AG04449 (cell line): ENCODE data around the gene PFDN6.
A peak's percentile ranks its signal among the peaks of the same experiment; 100 is the strongest.

Experiments used
- CTCF ChIA-PET: fragments of 350-600 bp; formaldehyde crosslinking; extraction: SDS; loops from one replicate; lab custom pipeline; 2021; ENCODE audit warnings: antibody characterized with exemption; lab: Yijun Ruan, JAX
- POLR2A ChIA-PET: fragments of 400-600, 350-600 bp; formaldehyde crosslinking; extraction: SDS; loops from one replicate; lab custom pipeline; 2020; ENCODE audit warnings: antibody characterized with exemption, inconsistent platforms; lab: Yijun Ruan, JAX
- DNase-seq: peaks from one replicate; pipeline ENCODE4 v3.0.0-alpha.2; 2010; ENCODE audit warnings: low read depth, low spot score
- H3K4me3 ChIP-seq: 2 replicates; pipeline ENCODE4 v1.5.1; 2011; ENCODE audit warnings: low read depth, mild to moderate bottlenecking, control low read depth, low read length
- TF ChIP-seq, protein P1 (sequence below): IDR thresholded peaks from one replicate; pipeline ENCODE4 v1.5.1; 2011; ENCODE audit warnings: mild to moderate bottlenecking, moderate library complexity, low read length, control low read depth, inconsistent platforms; ENCODE audit not compliant: insufficient read depth; ENCODE audit errors: missing control alignments

Gene PFDN6

DNA sequence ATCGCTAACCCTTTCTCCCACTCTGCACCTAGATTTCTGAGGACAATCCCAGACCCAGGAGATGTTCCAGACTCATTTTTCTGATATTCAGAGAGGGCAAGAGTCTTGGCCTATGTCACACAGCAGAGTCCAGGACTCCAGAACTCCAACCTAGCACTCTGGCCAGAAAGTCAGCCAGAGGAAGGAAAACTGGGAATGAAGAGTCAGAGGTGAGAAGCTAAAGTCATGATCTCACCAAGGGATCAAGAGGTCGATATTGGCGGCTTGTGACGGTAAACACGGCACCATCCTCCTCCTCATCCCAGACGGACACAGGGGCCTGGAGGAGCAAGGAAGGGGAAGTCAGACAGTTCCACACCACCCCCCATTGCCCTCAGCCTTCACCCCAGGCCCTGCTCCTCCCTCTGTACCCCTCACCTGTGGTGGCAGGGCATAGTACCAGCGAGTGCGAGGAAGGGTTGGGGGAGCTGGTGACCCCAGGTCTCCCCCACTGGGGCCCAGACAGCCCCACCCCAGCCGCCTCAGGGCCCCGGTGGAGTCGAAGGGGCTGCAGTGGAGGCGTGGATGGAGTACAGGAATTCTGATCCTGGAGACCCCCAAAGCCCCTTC, 7.5 kb downstream of the PFDN6 start:
- no peak for DNase-seq
- CTCF ChIA-PET: interaction anchor here (1.0 to 1.4 kb wide), 4 partner anchors 9 to 135 kb away, joined by 3 to 5 read pairs (median 4); no protein-coding TSS in a partner anchor
- H3K4me3 ChIP-seq: peak overlapping the region; percentile 85
- POLR2A ChIA-PET: interaction anchor here (1.0 to 1.6 kb wide), 3 partner anchors 8 to 24 kb away, joined by 3 to 7 read pairs (median 4); partner anchors contain the start of genes PFDN6 and WDR46
- TF ChIP-seq, protein P1, sequence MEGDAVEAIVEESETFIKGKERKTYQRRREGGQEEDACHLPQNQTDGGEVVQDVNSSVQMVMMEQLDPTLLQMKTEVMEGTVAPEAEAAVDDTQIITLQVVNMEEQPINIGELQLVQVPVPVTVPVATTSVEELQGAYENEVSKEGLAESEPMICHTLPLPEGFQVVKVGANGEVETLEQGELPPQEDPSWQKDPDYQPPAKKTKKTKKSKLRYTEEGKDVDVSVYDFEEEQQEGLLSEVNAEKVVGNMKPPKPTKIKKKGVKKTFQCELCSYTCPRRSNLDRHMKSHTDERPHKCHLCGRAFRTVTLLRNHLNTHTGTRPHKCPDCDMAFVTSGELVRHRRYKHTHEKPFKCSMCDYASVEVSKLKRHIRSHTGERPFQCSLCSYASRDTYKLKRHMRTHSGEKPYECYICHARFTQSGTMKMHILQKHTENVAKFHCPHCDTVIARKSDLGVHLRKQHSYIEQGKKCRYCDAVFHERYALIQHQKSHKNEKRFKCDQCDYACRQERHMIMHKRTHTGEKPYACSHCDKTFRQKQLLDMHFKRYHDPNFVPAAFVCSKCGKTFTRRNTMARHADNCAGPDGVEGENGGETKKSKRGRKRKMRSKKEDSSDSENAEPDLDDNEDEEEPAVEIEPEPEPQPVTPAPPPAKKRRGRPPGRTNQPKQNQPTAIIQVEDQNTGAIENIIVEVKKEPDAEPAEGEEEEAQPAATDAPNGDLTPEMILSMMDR: no peak

DNA sequence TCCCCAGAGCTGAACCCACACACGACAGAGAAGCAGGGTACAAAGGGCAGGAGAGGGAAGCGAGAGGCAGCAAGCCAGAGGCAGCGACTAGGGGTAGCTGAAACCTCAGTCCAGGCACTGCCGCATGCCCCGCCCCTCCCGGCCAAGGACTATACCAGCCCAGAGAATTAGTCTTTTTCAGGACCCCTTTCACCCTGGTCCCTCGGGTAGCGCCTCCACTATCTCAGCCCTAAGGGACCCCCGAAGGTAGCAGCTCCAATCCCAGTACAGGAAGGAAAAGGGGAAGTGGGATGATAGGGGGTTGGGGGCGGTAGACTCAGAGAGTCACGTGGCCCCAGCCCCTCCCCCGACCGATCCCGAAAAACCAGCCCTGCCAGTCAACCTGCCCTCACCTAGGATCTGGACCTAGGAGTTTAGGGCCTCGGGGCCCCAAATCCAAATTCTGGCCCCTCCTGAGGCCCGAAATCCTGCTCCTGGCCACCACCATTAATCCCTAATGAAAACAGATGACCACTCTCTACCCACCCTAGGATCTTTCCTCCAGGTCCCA, 8.1 kb downstream of the PFDN6 start:
- peak overlapping the region; percentile 85 for H3K4me3 ChIP-seq
- no peak for DNase-seq
- ChIA-PET CTCF (interaction anchor here (0.9 to 1.4 kb wide), 5 partner anchors 10 to 136 kb away, joined by 3 to 5 read pairs (median 4); no protein-coding TSS in a partner anchor), POLR2A (interaction anchor here (1.0 to 2.7 kb wide), 6 partner anchors 8 to 26 kb away, joined by 3 to 16 read pairs (median 6); partner anchors contain the start of genes B3GALT4, PFDN6, RPS18 and VPS52)
- TF ChIP-seq, protein P1: no peak

DNA sequence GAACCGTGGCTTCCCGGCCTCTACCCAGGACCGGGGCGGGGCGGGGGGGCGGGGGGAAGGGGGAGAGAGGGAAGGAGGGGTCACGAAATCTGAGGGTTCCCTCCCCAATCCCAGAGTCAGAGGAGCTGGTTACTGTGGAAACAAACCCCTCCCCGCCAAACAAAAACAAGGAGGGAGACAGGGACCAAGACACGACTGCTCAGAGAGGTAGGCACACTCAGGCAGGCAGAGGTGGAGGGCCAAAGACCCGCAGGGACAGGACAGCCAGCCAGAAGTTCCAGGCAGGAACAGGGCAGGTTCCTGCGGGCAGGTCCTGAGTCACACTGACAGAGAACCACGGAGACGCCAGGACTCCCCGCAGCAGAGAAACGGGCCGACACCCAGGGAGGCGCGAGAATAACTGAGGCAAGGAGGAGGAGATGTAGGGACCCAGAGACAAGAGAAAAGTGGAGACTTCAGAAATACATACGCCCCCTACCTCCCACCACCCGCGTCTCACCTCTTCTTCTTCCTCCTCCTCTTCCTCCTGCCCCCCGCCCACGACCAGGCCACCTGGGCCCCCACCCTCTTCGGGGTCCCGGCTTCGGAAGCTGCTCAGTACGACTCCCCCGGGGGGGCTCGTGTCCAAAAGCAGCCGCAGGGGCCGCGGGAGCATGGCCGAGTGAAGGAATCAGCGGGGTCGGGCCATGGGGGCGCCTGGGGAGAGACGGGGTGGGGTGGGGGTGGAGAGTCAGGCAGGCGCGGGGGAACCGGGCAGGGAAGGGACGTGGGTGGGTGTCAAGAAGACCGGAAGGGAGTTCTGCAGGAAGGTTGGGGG, 8.8 kb downstream of the PFDN6 start:
- ChIA-PET CTCF (interaction anchor here (0.9 to 3.8 kb wide), 10 partner anchors 9 to 110 kb away, joined by 3 to 52 read pairs (median 5); partner anchors contain the start of genes PFDN6, TAPBP and WDR46), POLR2A (interaction anchor here (1.0 to 2.7 kb wide), 10 partner anchors 9 to 26 kb away, joined by 3 to 16 read pairs (median 6); partner anchors contain the start of genes B3GALT4, PFDN6, RPS18 and VPS52)
- H3K4me3 ChIP-seq: peak overlapping the region; percentile 85
- TF ChIP-seq, protein P1: no peak
- no peak for DNase-seq

DNA sequence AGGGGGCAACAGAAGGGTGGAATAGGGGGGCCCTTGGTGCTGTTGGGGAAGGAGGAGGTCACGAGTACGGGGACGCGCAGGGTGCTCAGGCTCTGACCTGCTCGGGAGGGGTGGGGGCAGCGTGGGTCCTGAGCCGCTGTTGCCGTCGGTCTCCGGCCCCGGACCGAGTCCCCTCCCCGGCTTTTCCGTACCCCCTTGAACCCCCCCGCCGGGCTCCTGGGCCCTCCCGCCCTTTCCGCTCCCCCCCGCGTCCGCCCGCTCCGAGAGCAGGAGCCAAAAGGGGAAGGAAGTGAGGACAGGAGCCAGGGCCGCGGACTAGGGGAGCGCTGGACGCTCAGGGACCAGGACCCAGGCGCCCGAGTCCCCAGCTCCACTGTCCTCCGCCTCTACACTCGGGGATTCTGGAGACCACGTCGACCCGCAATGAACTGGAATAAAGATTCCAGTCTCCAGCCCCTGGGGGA, 9.4 kb downstream of the PFDN6 start, which contains the start of gene RGL2:
Gene RGL2, minus strand, starts transcription at position 170 of the 464 bp plus-strand sequence. CDS start 332 bp downstream, outside the sequence.
- H3K4me3 ChIP-seq: peak within 1 kb of the TSS; percentile 85
- CTCF ChIA-PET: interaction anchor here (0.9 to 3.8 kb wide), 12 partner anchors 9 to 128 kb away, joined by 3 to 52 read pairs (median 6); partner anchors contain the start of genes PFDN6, TAPBP and WDR46

DNA sequence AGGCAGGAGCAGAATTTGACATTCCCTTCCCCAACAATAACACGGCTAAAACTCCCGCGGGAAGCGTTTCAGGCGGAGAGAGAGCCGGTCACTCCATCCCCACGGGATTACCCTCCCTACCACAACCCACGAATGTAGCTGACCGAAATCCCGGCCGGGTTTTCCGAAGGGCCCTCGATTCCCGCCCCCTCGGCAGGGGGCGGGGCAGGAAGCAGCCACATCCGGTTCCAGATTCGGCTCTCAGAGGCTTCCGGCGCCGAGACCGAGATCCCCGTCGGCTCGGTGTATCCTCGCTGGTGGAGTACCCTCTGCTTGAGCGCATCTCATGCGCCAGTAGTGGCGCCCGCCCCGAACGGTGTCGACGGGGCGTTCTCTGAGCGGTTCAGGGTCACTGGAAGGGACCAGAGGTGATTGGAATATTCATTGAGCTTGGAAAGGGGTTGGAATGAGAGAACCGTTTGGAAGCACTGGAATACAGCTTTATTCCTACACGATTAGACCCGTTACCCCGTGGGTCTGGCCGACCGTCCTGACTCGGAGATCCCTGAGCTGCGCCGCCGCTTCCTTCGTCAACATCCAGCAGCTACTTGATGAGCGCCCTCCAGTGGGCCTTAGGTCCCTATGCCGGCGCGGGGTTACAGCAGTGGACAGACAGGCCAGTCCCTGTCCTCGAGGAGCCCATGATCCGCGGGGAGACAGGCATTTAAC, 10.0 kb downstream of the PFDN6 start:
- DNase-seq: no peak
- TF ChIP-seq, protein P1: peak; percentile 88
- POLR2A ChIA-PET: interaction anchor here (0.5 to 2.7 kb wide), 11 partner anchors 9 to 1114 kb away, joined by 3 to 16 read pairs (median 5); partner anchors contain the start of genes B3GALT4, PFDN6, RPS18 and TAPBP
- peak overlapping the region; percentile 85 for H3K4me3 ChIP-seq
- CTCF ChIA-PET: interaction anchor here (0.9 to 3.8 kb wide), 14 partner anchors 9 to 127 kb away, joined by 3 to 52 read pairs (median 4); partner anchors contain the start of genes PFDN6, TAPBP and WDR46

More for the DNA sequence above, 9.4 kb downstream of the PFDN6 start, which contains the start of gene RGL2:
- TF ChIP-seq, protein P1: no peak
- POLR2A ChIA-PET: interaction anchor here (0.8 to 2.7 kb wide), 9 partner anchors 9 to 27 kb away, joined by 3 to 16 read pairs (median 5); partner anchors contain the start of genes B3GALT4, PFDN6, RPS18 and TAPBP
- no peak for DNase-seq
